ENCODE data around the gene COG2. TPM values are rescaled to one million over a fixed set of nuclear protein-coding genes. Genes with fewer than 3 reads are reported as not detected.
"Not testable (repeated sequence)": the region's sequence is repeated elsewhere in the genome, so short reads cannot be mapped to it uniquely, and the experiment has no call there.

Gene COG2
- total RNA-seq, 4 donors from 2014 or later: 16.6 to 27.3 (median 20.5) TPM

DNA sequence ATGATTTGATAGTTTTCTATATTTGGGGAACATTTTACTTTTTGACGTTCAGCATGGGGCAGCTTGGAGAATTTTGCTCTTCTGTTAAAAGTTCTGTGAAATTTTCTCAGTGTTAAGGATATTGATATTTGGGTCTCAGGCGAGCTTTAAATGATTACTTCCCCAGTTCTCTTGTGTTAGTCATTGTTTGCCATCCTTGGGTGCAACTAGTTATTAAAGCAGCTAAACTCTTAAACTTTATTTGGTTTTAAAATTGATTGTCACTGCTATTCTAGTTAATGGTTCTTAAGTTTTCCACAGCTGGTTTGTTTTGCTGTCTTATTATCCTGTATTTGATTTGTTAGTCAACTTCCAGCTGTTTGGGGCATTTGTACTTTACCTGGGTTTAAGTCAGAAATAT lies 9.0 kb downstream of the COG2 start:
- Histone ChIP-seq H3K4me3 (no peak overlapping the region), H3K4me1 (peaks cover 0 to 7% (median 0%) of the 10 kb centered on the region in 4 donors), H3K9me3 (peaks cover 0 to 5% (median 0%) of the 10 kb centered on the region in 4 donors), H3K27ac (no peak overlapping the region), H3K27me3 (no peaks in the 10 kb centered on the region), H3K36me3 (peaks cover 0 to 7% (median 0%) of the 10 kb centered on the region in 3 donors)
- DNase-seq (ENCODE audit: low spot score in 2 of 2): no peak
- TF ChIP-seq POLR2A (IDR thresholded peaks at IDR 0.05) (no peak), EP300 (IDR thresholded peaks at IDR 0.05) (no peak)
- 92 to 94% methylated on average over 2 of the region's 2 CpGs for WGBS, 2 donors

DNA sequence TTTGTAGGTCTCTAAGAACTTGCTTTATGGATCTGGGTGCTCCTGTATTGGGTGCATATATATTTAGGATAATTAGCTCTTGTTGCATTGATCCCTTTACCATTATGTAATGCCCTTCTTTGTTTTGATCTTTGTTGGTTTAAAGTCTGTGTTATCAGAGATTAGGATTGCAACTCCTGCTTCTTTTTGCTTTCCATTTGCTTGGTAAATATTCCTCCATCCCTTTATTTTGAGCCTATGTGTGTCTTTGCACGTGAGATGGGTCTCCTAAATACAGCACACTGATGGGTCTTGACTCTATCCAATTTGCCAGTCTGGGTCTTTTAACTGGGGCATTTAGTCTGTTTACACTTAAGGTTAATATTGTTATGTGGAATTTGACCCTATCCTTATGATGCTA lies 14.4 kb downstream of the COG2 start:
- H3K9me3 ChIP-seq: not testable (repeated sequence)
- 83 to 100% methylated on average over 1 of the region's 1 CpG for WGBS, 2 donors

DNA sequence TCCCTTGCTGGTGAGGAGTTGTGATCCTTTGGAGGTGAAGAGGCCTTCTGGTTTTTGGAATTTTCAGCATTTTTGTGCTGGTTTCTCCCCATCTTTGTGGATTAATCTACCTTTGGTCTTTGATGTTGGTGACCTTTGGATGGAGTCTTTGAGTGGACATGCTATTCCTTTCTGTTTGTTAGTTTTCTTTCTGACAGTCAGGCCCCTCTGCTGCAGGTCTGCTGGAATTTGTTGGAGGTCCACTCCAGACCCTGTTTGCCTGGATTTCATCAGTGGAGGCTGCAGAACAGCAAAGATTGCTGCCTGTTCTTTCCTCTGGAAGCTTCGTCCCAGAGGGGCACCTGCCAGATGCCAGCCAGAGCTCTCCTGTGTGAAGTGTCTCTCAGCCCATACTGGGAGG lies 15.8 kb downstream of the COG2 start:
- not testable (repeated sequence) for H3K4me3 ChIP-seq; H3K4me1 ChIP-seq; H3K9me3 ChIP-seq; H3K27ac ChIP-seq; DNase-seq (ENCODE audit: low spot score in 2 of 2); H3K27me3 ChIP-seq
- 89 to 100% methylated on average over 1 of the region's 1 CpG for WGBS, 2 donors
- H3K36me3 ChIP-seq: peaks cover 0 to 37% (median 4%) of the 10 kb centered on the region in 3 donors

More for the DNA sequence above, 14.4 kb downstream of the COG2 start:
- not testable (repeated sequence) for H3K27ac ChIP-seq; H3K27me3 ChIP-seq; H3K4me1 ChIP-seq; DNase-seq (ENCODE audit: low spot score in 2 of 2); H3K4me3 ChIP-seq
- peaks cover 0 to 29% (median 4%) of the 10 kb centered on the region in 3 donors for H3K36me3 ChIP-seq

DNA sequence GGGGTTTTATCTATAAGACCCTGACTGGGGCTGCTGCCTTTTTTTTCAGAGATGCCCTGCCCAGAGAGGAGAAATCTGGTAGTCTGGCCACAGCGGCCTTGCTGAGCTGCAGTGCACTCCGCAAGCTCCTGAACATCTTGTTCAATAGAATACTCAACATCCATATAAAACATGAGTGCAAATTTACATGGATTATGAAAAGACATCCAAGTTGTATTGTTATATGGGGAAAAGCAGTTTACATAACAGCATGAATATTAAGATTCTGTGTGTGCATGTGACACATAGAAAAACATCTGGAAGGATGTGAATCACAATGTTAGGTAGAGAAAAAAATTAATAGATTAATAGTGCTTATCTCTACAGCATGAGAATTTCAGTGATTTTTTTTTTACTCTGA lies 16.4 kb downstream of the COG2 start:
- Histone ChIP-seq H3K36me3 (peaks cover 0 to 42% (median 4%) of the 10 kb centered on the region in 3 donors), H3K4me1 (no peaks in the 10 kb centered on the region), H3K27me3 (no peaks in the 10 kb centered on the region), H3K9me3 (peaks cover 0 to 5% (median 0%) of the 10 kb centered on the region in 4 donors), H3K4me3 (no peak overlapping the region), H3K27ac (no peak overlapping the region)
- 94 to 100% methylated on average over 2 of the region's 2 CpGs for WGBS, 2 donors
- TF ChIP-seq, protein P1, sequence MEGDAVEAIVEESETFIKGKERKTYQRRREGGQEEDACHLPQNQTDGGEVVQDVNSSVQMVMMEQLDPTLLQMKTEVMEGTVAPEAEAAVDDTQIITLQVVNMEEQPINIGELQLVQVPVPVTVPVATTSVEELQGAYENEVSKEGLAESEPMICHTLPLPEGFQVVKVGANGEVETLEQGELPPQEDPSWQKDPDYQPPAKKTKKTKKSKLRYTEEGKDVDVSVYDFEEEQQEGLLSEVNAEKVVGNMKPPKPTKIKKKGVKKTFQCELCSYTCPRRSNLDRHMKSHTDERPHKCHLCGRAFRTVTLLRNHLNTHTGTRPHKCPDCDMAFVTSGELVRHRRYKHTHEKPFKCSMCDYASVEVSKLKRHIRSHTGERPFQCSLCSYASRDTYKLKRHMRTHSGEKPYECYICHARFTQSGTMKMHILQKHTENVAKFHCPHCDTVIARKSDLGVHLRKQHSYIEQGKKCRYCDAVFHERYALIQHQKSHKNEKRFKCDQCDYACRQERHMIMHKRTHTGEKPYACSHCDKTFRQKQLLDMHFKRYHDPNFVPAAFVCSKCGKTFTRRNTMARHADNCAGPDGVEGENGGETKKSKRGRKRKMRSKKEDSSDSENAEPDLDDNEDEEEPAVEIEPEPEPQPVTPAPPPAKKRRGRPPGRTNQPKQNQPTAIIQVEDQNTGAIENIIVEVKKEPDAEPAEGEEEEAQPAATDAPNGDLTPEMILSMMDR (IDR thresholded peaks at IDR 0.05): no peak
- TF ChIP-seq EP300 (IDR thresholded peaks at IDR 0.05): no peak
- TF ChIP-seq POLR2A (IDR thresholded peaks at IDR 0.05): no peak
- DNase-seq (ENCODE audit: low spot score in 2 of 2): no peak

DNA sequence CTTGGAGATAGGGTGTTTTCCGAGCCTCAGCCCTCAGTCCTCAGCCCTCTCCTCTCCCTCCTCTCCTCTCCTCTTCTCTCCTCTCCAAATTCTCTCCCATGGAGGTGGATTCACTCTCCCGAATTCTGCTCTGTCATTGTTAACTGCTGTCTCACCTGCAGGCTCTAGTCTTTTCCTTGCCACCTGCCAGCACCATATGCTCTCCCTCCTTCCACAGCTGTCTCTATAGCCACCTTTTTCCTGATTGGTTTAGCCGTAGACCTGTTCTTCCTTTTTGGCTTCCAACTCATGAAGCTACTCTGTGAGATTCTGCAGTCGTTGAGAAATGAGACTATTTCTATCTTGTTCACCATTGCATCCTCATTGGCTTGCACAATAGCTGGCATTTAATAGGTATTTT lies 19.7 kb downstream of the COG2 start:
- no peak overlapping the region for H3K27ac ChIP-seq
- no peak overlapping the region for H3K4me3 ChIP-seq
- TF ChIP-seq, protein P1 (IDR thresholded peaks at IDR 0.05): no peak
- TF ChIP-seq POLR2A (IDR thresholded peaks at IDR 0.05) (no peak), EP300 (IDR thresholded peaks at IDR 0.05) (no peak)
- DNase-seq (ENCODE audit: low spot score in 2 of 2): no peak
- H3K9me3 ChIP-seq: no peaks in the 10 kb centered on the region
- H3K36me3 ChIP-seq: peaks cover 9 to 75% (median 17%) of the 10 kb centered on the region in 3 donors
- H3K27me3 ChIP-seq: no peaks in the 10 kb centered on the region
- 72 to 78% methylated on average over 4 of the region's 4 CpGs for WGBS, 2 donors
- no peaks in the 10 kb centered on the region for H3K4me1 ChIP-seq

DNA sequence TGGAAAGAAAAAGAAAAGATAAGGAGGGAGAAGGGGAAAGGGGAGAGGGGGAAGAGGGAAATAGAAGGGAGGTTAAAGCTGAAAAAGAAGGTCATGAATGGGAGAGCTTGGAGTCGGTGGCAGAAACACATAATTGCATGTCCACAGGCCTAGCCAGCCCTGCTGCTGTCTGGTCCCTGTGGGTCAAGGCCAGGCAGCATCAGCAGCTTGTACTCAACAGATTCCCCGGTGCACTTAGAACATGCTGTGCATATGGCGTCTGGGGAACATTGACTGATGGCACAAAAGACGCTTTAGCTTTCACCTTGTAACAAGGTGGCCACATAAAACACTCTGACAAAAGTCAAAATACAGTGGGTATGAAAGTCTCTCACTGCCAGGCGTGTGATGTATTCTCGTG lies 25.9 kb downstream of the COG2 start:
- WGBS, 2 donors: 88 to 90% methylated on average over 6 of the region's 6 CpGs
- no peak overlapping the region for H3K27ac ChIP-seq
- H3K4me3 ChIP-seq: no peak overlapping the region
- H3K27me3 ChIP-seq: no peaks in the 10 kb centered on the region
- H3K9me3 ChIP-seq: no peaks in the 10 kb centered on the region
- H3K4me1 ChIP-seq: no peaks in the 10 kb centered on the region
- H3K36me3 ChIP-seq: peaks cover 5 to 99% (median 30%) of the 10 kb centered on the region in 3 donors
- no peak for DNase-seq (ENCODE audit: low spot score in 2 of 2)
- no peak for TF ChIP-seq POLR2A (IDR thresholded peaks at IDR 0.05)
- TF ChIP-seq, protein P1 (IDR thresholded peaks at IDR 0.05): no peak
- no peak for TF ChIP-seq EP300 (IDR thresholded peaks at IDR 0.05)

DNA sequence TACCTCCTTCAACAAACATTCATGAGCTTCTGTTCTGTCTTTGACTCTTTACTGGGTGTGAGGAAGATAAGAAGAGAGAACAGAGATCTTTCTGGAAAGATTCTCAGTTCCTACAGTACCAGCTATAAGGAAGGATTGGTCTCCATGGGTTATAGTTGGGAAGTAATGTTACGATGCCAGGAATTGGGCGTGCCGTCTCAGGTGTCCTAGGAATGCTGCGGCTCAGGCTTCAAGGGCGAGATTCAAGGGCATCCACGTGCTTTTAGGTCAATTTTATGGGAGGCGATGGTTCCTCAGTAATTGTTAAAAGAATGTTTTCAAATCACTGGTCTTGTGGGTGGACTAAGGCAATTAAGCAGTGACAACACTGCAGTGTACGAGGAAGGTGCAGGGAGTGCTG lies 27.3 kb downstream of the COG2 start:
- H3K4me1 ChIP-seq: no peaks in the 10 kb centered on the region
- no peak overlapping the region for H3K4me3 ChIP-seq
- TF ChIP-seq, protein P1 (IDR thresholded peaks at IDR 0.05): no peak
- no peak for TF ChIP-seq POLR2A (IDR thresholded peaks at IDR 0.05)
- no peak for TF ChIP-seq EP300 (IDR thresholded peaks at IDR 0.05)
- H3K36me3 ChIP-seq: peaks cover 5 to 95% (median 30%) of the 10 kb centered on the region in 3 donors
- no peak for DNase-seq (ENCODE audit: low spot score in 2 of 2)
- 92 to 93% methylated on average over 8 of the region's 8 CpGs for WGBS, 2 donors
- H3K9me3 ChIP-seq: no peaks in the 10 kb centered on the region
- H3K27me3 ChIP-seq: no peaks in the 10 kb centered on the region
- H3K27ac ChIP-seq: no peak overlapping the region

Data from tibial nerve (tissue), 4 donors.